WTC11 (cell line): ENCODE measurements around the gene SPPL2B. TPM values are rescaled to one million over a fixed set of nuclear protein-coding genes. Genes with fewer than 3 reads are reported as not detected.

Experiments used
- ATAC-seq: fragments of 200-7000 bp; cut with Tn5 transposase; 2 replicates; pipeline ENCODE4 v1.10.0; 2021; ENCODE audit warnings: mild to moderate bottlenecking, moderate library complexity
- CTCF ChIA-PET: fragments of 300-600 bp; sonication (Branson Sonifier 250); formaldehyde crosslinking; loops from one replicate; lab custom pipeline; 2021; ENCODE audit warnings: antibody characterized with exemption; lab: Charles Lee
- POLR2A ChIA-PET: fragments of 350-600 bp; sonication (Branson Sonifier 250); formaldehyde crosslinking; loops from one replicate; lab custom pipeline; 2021; ENCODE audit warnings: antibody characterized with exemption; lab: Charles Lee
- DNase-seq: peaks from one replicate; pipeline ENCODE4 v3.0.0; 2021; ENCODE audit warnings: low spot score
- H3K27ac Mint-ChIP-seq: 2 replicates; pipeline ENCODE4 v1.8.0; 2021; ENCODE audit warnings: mixed read lengths
- H3K27me3 Mint-ChIP-seq: 2 replicates; pipeline ENCODE4 v1.8.0; 2021; ENCODE audit warnings: low read depth, mild to moderate bottlenecking, moderate library complexity, mixed read lengths
- H3K36me3 Mint-ChIP-seq: 2 replicates; pipeline ENCODE4 v1.8.0; 2021; ENCODE audit warnings: mixed read lengths
- H3K4me1 Mint-ChIP-seq: 2 replicates; pipeline ENCODE4 v1.8.0; 2022; ENCODE audit warnings: mixed read lengths
- H3K4me3 Mint-ChIP-seq: 2 replicates; pipeline ENCODE4 v1.8.0; 2021; ENCODE audit warnings: mild to moderate bottlenecking, moderate library complexity, mixed read lengths
- H3K9me3 Mint-ChIP-seq: 2 replicates; pipeline ENCODE4 v1.8.0; 2021; ENCODE audit warnings: mixed read lengths
- CREM ChIP-seq: sonication (generic); formaldehyde crosslinking; IDR thresholded peaks from 2 replicates; pipeline ENCODE4 v1.8.1; 2022; ENCODE audit warnings: mild to moderate bottlenecking, missing genetic modification reagents, moderate library complexity
- NFYB ChIP-seq: sonication (generic); formaldehyde crosslinking; conservative IDR thresholded peaks from 2 replicates; pipeline ENCODE4 v1.8.0; 2022; ENCODE audit warnings: low read depth, missing genetic modification reagents
- RELA ChIP-seq: sonication (generic); formaldehyde crosslinking; IDR thresholded peaks from 2 replicates; pipeline ENCODE4 v1.8.1; 2022; ENCODE audit warnings: missing genetic modification reagents, mild to moderate bottlenecking, borderline replicate concordance
- SMAD4 ChIP-seq: sonication (generic); formaldehyde crosslinking; IDR thresholded peaks from 2 replicates; pipeline ENCODE4 v1.8.0; 2022; ENCODE audit warnings: mild to moderate bottlenecking, missing genetic modification reagents
- ZNF396 ChIP-seq: fragments of 250-450 bp; sonication (Bioruptor Pico); IDR thresholded peaks from 2 replicates; pipeline ENCODE4 v1.8.0; 2021; ENCODE audit warnings: mild to moderate bottlenecking, moderate library complexity, borderline replicate concordance
- ZNF423 ChIP-seq: fragments of 250-450 bp; sonication (Bioruptor Pico); IDR thresholded peaks from 2 replicates; pipeline ENCODE4 v2.1.2; 2022; ENCODE audit warnings: mild to moderate bottlenecking, moderate library complexity
- total RNA-seq: library from RNA; stranded (reverse); gene quantifications from 3 replicates; pipeline ENCODE4 v1.2.3, GENCODE V29; 2021
- TF ChIP-seq, protein P1 (sequence below): sonication (generic); formaldehyde crosslinking; IDR thresholded peaks from 2 replicates; pipeline ENCODE4 v1.8.0; 2022; ENCODE audit warnings: missing genetic modification reagents
- TF ChIP-seq, protein P2 (sequence below): sonication (generic); formaldehyde crosslinking; IDR thresholded peaks from 2 replicates; pipeline ENCODE4 v1.8.1; 2022; ENCODE audit warnings: missing genetic modification reagents, borderline replicate concordance
- TF ChIP-seq, protein P3 (sequence below): sonication (generic); formaldehyde crosslinking; IDR thresholded peaks from 2 replicates; pipeline ENCODE4 v1.8.1; 2023; ENCODE audit warnings: mild to moderate bottlenecking, missing genetic modification reagents, borderline replicate concordance
- TF ChIP-seq, protein P4 (sequence below): sonication (generic); formaldehyde crosslinking; IDR thresholded peaks from 2 replicates; pipeline ENCODE4 v1.8.0; 2023; ENCODE audit warnings: mild to moderate bottlenecking, missing genetic modification reagents
- TF ChIP-seq, protein P5 (sequence below): sonication (generic); formaldehyde crosslinking; IDR thresholded peaks from 2 replicates; pipeline ENCODE4 v1.8.0; 2023; ENCODE audit warnings: missing genetic modification reagents, mild to moderate bottlenecking, borderline replicate concordance

The SPPL2B gene
- total RNA-seq, 1 experiment from 2014 or later, result 117 TPM

DNA sequence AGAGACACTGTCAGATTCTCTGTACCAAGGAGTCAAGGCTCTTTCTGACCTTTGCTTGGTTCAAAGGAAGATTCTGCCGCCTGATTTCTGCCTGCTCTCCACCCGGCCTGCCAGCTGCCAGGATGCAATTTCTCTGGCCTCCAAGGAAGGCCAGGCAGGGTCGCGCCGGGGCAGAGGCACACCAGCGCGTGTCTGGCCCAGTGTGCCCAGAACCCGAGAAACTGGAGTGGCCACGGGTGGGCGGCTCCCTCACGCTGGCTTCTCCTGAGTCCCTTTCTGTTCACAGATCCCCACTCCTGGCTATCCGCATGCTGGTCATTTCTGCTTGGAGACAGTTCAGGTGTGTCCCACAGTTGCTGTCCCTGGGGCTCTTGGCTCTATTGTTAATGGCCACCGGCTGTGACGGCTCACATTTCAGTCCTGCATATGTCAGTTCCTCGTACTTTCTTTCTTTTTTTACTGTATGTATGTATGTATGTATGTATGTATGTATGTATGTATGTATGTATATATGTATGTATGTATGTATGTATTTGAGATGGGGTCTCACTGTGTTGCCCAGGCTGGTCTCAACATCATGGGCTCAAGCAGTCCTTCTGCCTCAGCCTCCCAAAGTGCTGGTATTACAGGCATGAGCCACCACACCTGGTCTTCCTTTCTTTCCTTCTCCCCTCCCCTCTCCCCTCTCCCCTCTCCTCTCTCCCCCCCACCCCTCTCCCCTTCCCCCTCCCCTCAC, 48.5 kb downstream of the SPPL2B start (continued):
- TF ChIP-seq, protein P1, sequence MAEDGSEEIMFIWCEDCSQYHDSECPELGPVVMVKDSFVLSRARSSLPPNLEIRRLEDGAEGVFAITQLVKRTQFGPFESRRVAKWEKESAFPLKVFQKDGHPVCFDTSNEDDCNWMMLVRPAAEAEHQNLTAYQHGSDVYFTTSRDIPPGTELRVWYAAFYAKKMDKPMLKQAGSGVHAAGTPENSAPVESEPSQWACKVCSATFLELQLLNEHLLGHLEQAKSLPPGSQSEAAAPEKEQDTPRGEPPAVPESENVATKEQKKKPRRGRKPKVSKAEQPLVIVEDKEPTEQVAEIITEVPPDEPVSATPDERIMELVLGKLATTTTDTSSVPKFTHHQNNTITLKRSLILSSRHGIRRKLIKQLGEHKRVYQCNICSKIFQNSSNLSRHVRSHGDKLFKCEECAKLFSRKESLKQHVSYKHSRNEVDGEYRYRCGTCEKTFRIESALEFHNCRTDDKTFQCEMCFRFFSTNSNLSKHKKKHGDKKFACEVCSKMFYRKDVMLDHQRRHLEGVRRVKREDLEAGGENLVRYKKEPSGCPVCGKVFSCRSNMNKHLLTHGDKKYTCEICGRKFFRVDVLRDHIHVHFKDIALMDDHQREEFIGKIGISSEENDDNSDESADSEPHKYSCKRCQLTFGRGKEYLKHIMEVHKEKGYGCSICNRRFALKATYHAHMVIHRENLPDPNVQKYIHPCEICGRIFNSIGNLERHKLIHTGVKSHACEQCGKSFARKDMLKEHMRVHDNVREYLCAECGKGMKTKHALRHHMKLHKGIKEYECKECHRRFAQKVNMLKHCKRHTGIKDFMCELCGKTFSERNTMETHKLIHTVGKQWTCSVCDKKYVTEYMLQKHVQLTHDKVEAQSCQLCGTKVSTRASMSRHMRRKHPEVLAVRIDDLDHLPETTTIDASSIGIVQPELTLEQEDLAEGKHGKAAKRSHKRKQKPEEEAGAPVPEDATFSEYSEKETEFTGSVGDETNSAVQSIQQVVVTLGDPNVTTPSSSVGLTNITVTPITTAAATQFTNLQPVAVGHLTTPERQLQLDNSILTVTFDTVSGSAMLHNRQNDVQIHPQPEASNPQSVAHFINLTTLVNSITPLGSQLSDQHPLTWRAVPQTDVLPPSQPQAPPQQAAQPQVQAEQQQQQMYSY (CRISPR knock-in tag), result no peak
- TF ChIP-seq RELA (no peak), CREM (CRISPR knock-in tag) (no peak), SMAD4 (CRISPR knock-in tag) (no peak), ZNF423 (no peak), ZNF396 (CRISPR knock-in tag) (no peak)
- TF ChIP-seq, protein P2, sequence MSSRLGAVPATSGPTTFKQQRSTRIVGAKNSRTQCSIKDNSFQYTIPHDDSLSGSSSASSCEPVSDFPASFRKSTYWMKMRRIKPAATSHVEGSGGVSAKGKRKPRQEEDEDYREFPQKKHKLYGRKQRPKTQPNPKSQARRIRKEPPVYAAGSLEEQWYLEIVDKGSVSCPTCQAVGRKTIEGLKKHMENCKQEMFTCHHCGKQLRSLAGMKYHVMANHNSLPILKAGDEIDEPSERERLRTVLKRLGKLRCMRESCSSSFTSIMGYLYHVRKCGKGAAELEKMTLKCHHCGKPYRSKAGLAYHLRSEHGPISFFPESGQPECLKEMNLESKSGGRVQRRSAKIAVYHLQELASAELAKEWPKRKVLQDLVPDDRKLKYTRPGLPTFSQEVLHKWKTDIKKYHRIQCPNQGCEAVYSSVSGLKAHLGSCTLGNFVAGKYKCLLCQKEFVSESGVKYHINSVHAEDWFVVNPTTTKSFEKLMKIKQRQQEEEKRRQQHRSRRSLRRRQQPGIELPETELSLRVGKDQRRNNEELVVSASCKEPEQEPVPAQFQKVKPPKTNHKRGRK (CRISPR knock-in tag), result no peak

DNA sequence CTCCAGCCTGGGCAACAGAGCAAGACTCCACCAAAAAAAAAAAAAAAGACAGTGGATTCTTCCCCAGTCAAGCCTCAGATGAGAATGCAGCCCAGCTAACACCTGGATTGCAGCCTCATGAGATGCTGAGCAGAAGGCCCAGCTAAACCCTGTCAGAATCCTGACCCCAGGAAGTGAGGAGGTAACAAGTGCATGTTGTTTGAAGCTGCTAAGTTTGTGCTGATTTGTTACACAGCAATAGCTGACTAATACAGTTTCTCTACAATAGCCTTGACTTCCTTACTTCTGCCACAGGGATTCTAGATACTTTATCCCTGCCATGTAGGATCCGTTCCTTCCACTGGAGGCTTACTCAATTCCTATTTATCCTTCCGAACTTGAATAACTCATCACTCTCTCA, 52.1 kb downstream of the SPPL2B start:
- ATAC-seq (no peak), DNase-seq (no peak)
- peaks cover 11% of the 10 kb centered on the region for H3K36me3 Mint-ChIP-seq
- no peak for TF ChIP-seq CREM (CRISPR knock-in tag)
- TF ChIP-seq, protein P3, sequence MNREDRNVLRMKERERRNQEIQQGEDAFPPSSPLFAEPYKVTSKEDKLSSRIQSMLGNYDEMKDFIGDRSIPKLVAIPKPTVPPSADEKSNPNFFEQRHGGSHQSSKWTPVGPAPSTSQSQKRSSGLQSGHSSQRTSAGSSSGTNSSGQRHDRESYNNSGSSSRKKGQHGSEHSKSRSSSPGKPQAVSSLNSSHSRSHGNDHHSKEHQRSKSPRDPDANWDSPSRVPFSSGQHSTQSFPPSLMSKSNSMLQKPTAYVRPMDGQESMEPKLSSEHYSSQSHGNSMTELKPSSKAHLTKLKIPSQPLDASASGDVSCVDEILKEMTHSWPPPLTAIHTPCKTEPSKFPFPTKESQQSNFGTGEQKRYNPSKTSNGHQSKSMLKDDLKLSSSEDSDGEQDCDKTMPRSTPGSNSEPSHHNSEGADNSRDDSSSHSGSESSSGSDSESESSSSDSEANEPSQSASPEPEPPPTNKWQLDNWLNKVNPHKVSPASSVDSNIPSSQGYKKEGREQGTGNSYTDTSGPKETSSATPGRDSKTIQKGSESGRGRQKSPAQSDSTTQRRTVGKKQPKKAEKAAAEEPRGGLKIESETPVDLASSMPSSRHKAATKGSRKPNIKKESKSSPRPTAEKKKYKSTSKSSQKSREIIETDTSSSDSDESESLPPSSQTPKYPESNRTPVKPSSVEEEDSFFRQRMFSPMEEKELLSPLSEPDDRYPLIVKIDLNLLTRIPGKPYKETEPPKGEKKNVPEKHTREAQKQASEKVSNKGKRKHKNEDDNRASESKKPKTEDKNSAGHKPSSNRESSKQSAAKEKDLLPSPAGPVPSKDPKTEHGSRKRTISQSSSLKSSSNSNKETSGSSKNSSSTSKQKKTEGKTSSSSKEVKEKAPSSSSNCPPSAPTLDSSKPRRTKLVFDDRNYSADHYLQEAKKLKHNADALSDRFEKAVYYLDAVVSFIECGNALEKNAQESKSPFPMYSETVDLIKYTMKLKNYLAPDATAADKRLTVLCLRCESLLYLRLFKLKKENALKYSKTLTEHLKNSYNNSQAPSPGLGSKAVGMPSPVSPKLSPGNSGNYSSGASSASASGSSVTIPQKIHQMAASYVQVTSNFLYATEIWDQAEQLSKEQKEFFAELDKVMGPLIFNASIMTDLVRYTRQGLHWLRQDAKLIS (CRISPR knock-in tag), result no peak
- no peak overlapping the region for H3K4me3 Mint-ChIP-seq
- peaks cover 37% of the 10 kb centered on the region for H3K9me3 Mint-ChIP-seq
- CTCF ChIA-PET, result interaction anchor here (0.8 kb wide), 1 partner anchor 12 kb away, joined by 3 read pairs; no protein-coding TSS in a partner anchor
- H3K27ac Mint-ChIP-seq, result no peak overlapping the region
- POLR2A ChIA-PET, result no interaction called here
- H3K27me3 Mint-ChIP-seq, result peaks cover 13% of the 10 kb centered on the region
- peaks cover 3% of the 10 kb centered on the region; the same call in 1 of the 2 replicates for H3K4me1 Mint-ChIP-seq

DNA sequence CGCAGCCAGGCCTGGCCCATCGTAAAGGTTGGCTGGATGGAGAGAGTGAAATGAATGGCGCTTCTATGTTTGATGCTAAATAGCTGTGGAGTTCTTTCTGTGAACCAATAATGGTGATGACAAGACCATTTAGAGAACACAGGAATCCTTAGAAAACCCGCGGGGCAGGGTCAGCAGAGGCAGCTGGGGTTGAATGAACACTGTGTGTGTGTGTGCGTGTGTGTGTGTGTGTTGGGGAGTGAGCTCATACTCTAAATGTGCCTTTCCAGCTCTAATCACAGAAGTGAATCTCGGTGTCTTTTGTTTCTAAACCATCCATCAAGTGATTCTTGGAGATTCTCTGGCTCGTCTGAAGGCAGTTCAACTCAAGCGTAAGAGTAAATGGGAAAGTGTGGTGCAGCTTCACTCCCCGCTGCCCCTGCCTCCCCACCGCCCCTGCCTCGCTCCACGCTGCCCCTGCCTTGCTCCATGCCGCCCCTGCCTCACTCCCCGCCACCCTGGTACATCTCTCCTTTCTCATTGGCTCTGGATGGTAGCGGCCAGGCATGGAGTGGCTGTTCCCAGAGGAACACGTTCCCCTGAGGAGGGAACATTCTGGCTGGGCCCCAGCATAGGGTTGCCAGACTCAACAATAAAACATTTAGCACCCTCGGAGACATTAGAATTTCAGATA, 52.8 kb downstream of the SPPL2B start:
- CTCF ChIA-PET, result interaction anchor here (0.8 kb wide), 1 partner anchor 11 kb away, joined by 3 read pairs; no protein-coding TSS in a partner anchor
- H3K4me3 Mint-ChIP-seq, result no peak overlapping the region
- no peak for TF ChIP-seq NFYB
- TF ChIP-seq, protein P4, sequence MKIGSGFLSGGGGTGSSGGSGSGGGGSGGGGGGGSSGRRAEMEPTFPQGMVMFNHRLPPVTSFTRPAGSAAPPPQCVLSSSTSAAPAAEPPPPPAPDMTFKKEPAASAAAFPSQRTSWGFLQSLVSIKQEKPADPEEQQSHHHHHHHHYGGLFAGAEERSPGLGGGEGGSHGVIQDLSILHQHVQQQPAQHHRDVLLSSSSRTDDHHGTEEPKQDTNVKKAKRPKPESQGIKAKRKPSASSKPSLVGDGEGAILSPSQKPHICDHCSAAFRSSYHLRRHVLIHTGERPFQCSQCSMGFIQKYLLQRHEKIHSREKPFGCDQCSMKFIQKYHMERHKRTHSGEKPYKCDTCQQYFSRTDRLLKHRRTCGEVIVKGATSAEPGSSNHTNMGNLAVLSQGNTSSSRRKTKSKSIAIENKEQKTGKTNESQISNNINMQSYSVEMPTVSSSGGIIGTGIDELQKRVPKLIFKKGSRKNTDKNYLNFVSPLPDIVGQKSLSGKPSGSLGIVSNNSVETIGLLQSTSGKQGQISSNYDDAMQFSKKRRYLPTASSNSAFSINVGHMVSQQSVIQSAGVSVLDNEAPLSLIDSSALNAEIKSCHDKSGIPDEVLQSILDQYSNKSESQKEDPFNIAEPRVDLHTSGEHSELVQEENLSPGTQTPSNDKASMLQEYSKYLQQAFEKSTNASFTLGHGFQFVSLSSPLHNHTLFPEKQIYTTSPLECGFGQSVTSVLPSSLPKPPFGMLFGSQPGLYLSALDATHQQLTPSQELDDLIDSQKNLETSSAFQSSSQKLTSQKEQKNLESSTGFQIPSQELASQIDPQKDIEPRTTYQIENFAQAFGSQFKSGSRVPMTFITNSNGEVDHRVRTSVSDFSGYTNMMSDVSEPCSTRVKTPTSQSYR (CRISPR knock-in tag), result no peak
- TF ChIP-seq, protein P5, sequence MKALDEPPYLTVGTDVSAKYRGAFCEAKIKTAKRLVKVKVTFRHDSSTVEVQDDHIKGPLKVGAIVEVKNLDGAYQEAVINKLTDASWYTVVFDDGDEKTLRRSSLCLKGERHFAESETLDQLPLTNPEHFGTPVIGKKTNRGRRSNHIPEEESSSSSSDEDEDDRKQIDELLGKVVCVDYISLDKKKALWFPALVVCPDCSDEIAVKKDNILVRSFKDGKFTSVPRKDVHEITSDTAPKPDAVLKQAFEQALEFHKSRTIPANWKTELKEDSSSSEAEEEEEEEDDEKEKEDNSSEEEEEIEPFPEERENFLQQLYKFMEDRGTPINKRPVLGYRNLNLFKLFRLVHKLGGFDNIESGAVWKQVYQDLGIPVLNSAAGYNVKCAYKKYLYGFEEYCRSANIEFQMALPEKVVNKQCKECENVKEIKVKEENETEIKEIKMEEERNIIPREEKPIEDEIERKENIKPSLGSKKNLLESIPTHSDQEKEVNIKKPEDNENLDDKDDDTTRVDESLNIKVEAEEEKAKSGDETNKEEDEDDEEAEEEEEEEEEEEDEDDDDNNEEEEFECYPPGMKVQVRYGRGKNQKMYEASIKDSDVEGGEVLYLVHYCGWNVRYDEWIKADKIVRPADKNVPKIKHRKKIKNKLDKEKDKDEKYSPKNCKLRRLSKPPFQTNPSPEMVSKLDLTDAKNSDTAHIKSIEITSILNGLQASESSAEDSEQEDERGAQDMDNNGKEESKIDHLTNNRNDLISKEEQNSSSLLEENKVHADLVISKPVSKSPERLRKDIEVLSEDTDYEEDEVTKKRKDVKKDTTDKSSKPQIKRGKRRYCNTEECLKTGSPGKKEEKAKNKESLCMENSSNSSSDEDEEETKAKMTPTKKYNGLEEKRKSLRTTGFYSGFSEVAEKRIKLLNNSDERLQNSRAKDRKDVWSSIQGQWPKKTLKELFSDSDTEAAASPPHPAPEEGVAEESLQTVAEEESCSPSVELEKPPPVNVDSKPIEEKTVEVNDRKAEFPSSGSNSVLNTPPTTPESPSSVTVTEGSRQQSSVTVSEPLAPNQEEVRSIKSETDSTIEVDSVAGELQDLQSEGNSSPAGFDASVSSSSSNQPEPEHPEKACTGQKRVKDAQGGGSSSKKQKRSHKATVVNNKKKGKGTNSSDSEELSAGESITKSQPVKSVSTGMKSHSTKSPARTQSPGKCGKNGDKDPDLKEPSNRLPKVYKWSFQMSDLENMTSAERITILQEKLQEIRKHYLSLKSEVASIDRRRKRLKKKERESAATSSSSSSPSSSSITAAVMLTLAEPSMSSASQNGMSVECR (CRISPR knock-in tag), result no peak

More for the DNA sequence above, 52.8 kb downstream of the SPPL2B start:
- peaks cover 36% of the 10 kb centered on the region for H3K9me3 Mint-ChIP-seq
- peaks cover 11% of the 10 kb centered on the region for H3K36me3 Mint-ChIP-seq
- no peak overlapping the region for H3K27ac Mint-ChIP-seq
- POLR2A ChIA-PET, result no interaction called here
- DNase-seq, result no peak
- ATAC-seq, result no peak
- H3K27me3 Mint-ChIP-seq, result peaks cover 13% of the 10 kb centered on the region
- peaks cover 3% of the 10 kb centered on the region; the same call in 1 of the 2 replicates for H3K4me1 Mint-ChIP-seq
